NCI-H187 treated with DMSO at 0.1 percent for 48 hours (cell line): ENCODE data around the gene TPRN.

Experiments
- DNase-seq: peaks from one replicate; lab custom pipeline; 2025; lab: John Stamatoyannopoulos, UW

TPRN gene

DNA sequence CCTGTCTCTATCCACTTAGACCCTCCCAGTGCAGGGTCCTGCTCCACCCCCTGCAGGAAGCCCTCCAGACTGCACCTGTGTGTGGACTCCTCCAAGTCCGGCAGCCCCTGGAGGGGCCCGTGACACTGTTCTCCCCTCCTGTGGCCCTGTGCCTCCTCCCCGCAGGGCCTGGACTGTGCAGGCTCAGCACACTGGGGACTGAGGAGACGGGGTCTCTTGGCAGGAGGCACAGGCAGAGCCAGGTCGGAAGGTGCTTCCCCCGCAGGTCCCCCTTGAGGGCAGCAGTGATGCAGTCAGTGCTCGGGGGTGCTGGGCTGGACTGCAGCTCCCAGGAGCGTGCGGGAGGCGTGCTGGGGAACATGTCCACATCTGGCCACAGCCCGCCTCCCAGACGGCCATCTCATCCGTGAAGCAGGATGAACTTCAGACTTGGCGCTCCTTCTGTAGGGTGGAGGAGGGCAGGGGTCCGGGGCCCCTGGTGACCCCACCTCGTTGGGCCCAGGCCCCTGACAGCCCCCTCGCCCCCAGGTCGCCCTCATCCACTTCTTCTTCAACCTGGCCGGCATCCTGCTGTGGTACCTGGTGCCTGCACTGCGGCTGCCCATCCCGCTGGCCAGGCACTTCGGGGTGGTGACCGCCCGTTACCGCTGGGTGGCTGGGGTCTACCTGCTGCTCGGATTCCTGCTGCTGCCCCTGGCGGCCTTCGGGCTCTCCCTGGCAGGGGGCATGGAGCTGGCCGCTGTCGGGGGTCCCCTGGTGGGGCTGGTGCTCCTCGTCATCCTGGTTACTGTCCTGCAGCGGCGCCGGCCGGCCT lies 35.1 kb upstream of the TPRN start:
- DNase-seq: no peak

DNA sequence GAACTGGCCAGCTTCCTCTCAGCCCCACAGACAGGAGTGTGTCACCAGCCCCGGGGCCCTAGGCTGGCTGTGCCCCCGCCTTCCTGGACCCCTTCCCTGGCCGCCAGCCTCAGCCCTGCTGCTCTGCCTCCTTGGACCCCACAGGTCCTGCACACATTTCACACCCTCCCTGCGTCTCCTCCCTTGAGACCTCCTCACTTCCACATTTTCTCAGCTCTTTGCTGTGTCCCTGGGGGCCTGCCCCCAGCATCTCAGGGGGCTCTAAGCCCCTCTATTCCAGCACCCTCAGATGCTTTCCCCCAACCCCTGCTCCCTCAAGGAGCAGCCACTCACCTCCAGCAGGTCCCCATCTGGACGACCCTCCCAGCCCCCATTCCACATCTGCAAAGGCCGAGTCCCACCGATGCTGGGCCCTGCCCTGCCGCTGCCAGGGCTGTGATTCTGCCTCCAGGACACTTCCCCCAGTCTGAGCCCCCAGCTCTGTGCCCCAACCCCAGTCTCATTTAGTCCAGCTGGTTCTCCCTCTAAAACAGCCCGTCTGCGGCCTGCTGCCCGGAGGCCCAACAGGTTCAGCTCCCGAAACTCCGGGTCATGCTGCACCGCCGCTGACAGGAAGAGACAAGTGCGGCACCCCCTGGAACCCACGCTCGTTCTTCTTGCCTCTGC lies 34.4 kb upstream of the TPRN start:
- no peak for DNase-seq

DNA sequence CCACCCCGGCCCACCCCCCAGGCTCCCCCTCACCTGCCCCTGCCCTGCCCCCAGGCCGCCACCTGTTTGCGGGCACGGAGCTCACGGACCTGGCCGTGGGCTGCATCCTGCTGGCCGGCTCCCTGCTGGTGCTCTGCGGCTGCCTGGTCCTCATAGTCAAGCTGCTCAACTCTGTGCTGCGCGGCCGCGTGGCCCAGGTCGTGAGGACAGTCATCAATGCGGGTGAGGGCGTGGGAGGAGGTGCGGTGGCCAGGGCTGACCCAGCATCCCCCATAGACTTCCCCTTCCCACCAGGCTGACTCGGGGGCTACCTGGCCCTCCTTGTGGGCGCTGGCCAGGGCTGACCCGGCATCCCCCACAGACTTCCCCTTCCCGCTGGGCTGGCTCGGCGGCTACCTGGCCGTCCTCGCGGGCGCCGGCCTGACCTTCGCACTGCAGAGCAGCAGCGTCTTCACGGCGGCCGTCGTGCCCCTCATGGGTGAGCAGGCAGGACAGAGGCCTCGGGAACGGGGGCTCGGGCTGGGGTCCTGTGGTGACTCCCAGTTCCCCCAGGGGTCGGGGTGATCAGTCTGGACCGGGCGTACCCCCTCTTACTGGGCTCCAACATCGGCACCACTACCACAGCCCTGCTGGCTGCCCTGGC lies 33.6 kb upstream of the TPRN start:
- DNase-seq: no peak

DNA sequence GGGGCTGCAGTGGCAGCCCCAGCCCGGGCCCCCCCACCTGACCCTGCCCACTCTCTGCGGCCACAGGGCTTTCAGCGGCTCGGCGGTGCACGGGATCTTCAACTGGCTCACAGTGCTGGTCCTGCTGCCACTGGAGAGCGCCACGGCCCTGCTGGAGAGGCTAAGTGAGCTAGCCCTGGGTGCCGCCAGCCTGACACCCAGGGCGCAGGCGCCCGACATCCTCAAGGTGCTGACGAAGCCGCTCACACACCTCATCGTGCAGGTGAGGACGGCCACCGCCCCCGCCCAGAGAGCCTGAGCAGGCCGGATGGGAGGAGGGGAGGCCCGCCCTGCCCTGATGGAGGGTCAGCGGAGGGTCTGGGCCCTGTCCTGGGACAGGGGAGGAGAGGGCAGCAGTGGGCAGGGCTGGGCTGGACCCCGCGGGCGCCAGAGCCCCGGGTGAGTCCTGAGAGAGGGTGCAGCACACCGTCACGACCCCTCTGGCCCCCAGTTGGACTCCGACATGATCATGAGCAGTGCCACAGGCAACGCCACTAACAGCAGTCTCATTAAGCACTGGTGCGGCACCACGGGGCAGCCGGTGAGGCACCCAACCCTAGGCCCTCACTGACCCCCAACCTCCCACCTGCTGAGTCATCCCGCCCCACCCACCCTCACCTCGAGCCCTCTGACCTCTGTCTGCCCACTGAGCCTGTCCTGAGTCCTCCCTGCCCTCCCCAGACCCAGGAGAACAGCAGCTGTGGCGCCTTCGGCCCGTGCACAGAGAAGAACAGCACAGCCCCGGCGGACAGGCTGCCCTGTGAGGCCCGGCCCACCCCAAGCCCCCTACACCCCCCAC lies 32.8 kb upstream of the TPRN start:
- DNase-seq: no peak

DNA sequence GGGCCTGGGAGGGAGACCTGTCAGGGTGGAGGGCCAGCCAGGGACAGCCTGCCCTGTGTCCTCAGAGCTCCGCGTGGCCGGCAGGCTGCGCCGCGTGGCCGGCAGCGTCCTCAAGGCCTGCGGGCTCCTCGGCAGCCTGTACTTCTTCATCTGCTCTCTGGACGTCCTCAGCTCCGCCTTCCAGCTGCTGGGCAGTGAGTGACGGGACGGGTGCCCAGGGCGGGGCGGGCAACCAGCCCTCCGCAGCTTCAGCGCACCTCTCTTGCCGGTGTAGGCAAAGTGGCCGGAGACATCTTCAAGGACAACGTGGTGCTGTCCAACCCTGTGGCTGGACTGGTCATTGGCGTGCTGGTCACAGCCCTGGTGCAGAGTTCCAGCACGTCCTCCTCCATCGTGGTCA lies 32.0 kb upstream of the TPRN start:
- no peak for DNase-seq

DNA sequence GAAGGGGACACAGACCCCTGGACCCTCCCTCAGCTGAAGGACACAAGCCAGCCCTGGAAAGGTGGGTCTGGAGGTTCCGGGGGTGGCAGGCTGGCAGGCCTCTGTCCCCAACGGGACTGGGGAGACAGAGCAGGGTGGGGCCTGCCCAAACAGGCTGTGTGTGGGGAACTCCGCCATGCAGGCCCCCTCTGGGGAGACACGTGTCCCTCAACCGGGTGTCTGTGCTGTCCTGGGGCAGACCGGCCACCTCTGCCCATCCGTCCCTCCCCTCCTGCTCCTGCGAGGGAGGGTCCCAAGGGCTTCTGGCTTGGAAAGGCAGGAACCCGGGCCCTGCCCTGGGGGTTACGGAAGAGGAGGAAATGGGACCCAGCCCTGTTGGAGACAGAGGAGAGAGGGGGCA lies 31.6 kb upstream of the TPRN start:
- no peak for DNase-seq

DNA sequence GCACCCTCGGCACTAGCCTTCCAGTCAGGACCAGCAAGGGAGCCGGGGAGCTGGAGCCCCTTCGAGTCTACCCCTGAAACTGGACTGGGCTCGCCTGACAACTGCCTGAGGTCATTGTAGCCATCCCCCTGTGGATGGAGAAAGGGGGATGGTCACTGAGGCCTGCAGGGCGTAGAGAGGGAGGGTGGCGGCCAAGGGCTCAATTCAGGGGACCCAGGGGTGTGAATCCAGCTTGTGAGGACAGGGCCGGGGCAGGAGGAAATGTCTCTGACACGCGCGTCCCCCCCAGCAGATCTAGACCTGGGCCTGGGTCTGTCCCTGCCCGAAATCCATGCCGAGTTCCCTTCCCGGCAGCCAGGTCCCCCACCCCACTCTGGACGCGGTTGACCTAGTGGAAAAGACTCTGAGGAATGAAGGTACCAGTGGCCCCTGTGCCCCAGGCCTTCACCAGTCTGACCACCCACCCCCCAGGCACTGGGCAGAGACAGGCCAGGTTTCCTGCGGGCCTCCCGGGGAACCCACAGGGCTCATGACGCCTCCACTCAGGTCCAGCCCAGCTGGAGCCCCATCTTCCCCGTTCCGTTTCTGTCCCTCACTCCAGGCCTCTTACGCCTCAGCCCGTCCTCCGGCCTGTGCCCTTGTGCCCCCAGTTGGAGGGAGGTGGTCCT lies 31.0 kb upstream of the TPRN start:
- no peak for DNase-seq

DNA sequence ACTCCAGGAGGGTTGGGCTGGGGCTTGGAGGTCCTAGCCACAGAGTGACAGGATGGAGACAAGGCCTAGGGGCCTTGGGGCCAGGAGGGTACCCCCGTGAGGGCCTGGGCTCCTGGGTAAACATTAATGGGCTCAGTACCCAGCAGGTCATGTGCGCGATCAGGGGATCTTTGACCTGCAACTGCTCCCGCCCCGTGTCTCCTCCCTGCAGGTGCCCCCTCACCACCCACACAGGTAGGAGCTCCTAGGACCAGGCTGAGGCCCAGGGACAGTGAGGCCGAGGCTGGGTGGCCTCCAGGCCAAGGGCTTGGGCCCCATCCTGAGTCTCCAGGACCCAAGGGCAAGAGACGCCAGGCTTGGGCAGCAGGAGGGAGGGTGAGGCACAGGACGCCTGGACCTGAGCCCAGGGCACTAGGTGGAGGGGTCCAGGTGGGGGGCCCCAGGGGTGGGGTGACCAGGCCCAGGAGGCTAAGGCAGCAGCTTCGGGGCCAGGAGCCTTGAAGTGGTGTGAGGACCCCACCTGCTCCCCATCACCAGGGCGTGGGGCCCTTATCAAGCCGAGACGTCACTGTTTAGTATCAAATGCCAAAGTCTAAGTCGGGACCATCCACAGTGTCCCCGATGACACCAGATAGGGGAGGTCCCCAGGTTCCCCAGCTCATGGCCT lies 30.3 kb upstream of the TPRN start, which contains the start of gene SLC34A3:
Gene SLC34A3, plus strand, starts transcription at position 197 of the 667 bp plus-strand sequence. CDS start 802 bp downstream, outside the sequence.
- no peak for DNase-seq

DNA sequence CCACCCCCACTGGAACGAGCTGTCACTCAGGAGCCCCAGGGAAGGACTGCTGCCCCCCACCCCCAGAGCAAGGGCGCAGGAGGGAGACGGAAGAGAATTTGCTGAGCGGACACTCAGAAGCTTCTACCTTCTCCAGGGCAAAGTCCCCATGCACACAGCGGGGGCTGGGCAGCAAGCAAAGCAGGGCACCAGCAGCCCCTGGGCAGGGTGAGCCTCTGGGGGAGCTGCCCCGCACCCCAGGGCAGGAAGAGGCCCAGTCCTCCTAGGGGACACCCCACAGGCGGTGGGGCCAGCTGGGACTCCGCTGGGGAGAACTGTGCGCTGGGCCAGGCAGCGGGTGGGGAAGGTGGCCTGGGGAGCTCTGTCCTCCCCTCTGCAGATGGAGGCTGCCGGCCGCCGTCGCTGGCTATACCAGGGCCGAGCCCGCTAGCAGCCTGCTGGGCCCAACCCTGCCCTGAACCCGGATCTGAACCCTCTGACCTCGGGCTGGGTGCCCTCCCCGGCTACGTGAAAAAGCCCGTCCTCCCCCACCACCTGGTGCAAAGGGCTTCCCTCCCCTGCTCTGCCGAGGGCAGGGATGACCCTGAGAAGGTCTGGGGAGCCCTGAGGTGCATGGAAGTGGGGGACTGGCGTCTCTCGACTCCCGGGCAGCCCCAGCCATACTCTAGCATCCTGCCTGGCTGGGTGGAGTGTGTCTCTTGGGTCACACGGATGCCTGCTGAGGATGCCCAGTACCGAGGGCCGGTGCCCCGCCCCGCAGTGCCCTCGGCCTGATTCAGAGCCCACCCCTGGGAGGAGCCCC lies 29.6 kb upstream of the TPRN start:
- DNase-seq: no peak

DNA sequence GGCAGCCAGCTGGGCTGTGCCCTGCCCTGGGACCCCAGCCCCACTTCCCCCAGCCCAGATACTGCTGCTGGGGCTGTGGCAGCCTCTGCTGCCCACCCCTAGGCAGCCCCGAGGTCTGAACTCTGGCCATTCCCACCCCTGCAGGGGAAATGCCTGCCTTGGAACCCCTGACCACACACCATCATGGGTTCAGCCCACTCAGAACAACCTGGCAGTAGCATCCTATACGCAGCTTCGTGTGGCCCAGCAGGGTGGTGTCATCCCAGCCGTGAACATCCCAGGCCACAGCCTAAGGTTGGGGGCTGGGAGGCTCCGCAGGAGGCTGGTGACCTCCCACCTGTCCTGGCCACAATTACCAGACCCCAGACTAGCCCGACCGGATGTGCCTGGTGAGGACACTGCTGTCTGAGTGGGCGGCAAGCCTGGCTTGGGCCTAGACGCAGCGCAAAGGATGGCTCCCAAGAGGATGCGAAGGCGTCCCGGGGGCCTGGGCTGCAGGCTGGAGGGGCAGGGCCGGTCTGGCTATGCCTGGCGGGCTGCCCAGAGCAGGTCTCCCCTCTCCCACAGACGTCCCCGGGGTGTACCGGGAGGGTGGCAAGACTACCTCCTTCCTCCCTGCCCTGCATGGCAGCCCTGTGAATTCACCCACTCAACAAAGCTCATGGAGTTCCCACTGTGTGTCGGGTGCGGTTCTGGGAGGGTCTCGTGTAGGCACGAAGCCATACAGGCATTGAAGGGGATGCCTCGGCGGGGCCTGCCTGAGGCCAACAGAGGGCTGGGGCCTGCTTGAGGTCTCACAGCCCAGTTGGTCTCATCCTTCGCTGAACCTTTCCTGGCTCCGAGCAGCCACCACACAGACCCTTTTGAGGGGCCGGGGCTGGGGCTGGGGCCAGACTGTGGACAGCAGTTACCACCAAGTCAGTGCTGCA lies 28.7 kb upstream of the TPRN start:
- DNase-seq: no peak

DNA sequence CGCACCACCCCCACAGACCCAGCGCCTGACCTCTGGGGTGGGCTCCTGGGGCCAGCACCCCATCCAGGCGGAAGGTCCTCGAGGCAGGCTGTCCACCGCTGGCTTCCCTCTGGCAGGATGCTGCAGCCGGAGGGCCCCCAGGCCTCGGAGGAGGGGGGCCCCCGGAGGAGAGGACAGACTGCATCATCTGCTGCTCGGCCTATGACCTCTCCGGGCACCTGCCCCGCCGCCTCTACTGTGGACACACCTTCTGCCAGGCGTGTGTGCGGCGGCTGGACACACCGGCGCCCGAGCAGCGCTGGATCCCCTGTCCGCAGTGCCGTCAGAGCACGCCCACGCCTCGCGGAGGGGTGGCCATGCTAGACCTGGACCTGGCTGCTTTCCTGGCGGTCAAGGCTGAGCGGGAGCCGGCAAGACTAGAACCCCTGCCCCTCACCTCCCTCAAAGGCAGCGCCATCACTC lies 28.0 kb upstream of the TPRN start:
- DNase-seq: no peak

DNA sequence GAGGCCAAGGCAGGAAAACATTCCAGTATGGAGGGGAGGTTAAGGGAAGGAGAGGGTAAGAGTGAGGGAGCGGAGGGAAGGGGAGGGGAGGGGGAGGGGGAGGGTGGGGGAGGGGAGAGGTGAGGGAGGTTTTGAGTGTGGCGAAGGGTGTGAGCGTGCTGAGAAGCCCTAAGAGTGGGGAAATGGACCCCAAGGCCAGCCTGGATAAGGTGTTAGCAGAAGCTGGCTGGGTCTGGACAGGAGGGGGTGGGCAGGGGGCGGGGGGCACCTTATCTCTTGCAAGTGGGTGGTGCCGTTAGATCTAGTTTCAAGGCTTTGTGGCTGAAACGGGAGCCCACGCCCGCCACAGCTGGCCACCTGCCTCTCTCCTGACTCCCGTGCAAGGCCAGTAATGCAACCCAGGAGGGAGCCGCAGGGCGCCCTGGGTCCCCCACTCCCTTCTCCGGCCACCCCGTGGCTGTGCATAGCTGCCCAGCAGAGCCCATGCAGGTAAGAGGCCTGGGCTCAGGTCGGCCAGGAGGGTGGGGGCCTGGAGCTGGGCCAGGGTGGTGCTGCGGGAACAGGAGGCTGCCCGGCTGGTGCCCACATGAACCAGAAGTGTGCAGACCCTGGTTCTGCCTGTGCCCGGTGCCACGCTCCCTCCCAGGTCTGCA lies 27.4 kb upstream of the TPRN start:
- no peak for DNase-seq

DNA sequence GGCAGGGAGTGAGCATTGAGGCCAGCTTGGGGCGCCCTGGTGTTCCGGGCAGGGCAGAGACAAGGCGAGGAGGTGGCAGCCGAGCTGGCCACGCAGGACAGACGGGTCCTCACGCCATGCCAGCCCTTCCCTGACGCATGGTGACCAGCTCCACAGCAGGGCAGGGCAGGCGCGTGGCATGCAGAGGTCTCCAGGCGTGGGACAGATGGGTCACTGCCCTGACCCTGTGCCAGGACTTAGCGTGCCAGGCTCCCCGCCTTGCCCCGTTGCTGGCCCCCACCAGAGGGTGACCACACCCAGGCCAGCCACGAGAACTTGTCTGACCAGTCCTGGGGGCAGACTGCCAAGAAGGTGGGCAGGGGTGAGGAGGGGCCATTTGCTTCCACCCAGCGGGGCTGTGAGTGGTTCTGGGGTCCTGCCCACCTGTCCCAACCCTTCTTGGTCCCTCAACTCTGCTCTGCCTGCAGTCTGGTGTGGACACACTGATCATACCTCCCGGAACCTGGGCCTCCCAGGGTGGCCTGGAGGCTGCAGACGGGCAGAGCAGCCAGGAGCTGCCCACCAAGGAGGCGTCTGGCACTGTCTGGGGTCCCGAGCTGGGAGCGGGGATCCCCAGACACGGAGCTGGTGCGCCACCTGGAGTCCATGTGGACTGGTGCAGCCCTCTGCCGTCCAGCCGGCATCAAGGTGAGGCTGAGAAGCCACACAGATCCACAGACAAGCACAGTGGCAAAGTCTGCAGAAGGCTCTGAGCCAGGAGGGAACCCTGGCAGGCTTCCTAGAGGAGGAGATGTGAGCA lies 26.7 kb upstream of the TPRN start, which contains the start of gene RNF224:
Gene RNF224, plus strand, starts transcription at position 449 of the 799 bp plus-strand sequence. CDS start 834 bp downstream, outside the sequence.
- DNase-seq: no peak

DNA sequence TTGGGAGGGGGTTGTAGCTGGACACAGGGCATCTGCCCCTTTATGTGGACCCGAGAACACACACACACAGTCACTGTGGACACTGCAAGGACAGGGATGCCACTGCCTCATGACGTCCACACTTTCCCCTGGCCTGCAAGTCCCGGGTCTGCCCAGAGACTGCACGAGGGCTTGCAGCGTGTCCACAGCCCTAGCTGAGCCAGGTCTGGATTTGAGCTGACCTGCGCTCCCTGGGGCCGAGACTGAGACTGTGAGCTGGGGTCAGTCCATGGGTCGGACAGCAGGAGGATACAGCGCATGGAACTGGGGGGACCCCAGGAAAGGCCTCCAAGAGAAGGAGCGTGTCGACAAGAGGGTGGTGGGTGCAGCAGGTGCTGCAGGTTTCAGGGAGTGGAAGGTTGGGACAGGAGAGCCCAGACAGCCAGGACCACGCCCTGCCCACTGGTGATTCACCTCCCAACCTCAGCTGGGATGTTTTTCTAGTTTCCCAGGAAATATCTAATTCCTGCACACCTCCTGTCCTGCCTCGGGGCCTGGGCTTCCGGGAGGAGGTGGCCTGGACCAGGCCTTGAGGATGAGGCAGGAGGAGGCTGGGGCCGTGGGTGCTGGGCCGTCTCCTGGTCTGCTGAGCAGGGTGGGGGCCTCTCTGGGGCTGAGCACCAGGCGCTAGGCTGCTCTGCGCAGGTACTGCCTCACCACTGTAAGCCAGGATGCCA lies 26.0 kb upstream of the TPRN start:
- DNase-seq: no peak

DNA sequence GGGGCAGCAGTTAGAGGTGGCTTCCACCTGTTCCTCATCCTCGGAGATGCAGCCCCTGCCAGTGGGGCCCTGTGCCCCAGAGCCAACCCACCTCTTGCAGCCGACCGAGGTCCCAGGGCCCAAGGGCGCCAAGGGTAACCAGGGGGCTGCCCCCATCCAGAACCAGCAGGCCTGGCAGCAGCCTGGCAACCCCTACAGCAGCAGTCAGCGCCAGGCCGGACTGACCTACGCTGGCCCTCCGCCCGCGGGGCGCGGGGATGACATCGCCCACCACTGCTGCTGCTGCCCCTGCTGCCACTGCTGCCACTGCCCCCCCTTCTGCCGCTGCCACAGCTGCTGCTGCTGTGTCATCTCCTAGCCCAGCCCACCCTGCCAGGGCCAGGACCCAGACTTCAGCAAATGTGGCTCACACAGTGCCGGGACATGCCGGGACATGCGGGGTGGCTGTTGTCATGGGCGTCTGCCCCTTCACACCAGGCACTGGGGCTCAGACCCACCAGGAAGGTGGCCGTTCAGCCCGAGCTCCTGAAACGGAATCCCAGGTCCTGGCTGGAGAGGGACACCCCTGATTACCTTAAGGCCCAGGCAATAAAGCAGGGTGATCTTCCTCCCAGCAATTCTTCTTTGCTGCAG lies 25.3 kb upstream of the TPRN start:
- no peak for DNase-seq
